ENCODE data around the gene PIANP.

DNA sequence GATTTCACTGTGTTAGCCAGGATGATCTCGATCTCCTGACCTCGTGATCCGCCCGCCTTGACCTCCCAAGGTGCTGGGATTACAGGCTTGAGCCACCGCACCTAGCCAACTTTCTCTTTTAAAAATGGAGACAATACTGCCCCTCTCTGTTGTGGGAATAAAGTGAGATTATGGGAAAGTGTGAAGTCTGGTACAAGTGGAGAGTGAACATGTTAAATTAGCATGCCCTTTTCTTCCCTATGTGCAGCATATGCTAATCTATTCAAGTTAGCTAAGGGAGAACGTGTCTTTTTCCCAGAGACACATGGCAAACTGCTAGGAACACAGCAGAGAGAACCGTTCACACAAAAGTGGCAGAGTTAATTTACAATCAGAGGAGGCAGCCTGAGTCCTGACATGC is 24.7 kb upstream of the PIANP start:
- TF ChIP-seq, protein P1, sequence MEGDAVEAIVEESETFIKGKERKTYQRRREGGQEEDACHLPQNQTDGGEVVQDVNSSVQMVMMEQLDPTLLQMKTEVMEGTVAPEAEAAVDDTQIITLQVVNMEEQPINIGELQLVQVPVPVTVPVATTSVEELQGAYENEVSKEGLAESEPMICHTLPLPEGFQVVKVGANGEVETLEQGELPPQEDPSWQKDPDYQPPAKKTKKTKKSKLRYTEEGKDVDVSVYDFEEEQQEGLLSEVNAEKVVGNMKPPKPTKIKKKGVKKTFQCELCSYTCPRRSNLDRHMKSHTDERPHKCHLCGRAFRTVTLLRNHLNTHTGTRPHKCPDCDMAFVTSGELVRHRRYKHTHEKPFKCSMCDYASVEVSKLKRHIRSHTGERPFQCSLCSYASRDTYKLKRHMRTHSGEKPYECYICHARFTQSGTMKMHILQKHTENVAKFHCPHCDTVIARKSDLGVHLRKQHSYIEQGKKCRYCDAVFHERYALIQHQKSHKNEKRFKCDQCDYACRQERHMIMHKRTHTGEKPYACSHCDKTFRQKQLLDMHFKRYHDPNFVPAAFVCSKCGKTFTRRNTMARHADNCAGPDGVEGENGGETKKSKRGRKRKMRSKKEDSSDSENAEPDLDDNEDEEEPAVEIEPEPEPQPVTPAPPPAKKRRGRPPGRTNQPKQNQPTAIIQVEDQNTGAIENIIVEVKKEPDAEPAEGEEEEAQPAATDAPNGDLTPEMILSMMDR (conservative IDR thresholded peaks at IDR 0.05), result no peak
- no peak for TF ChIP-seq ZFX (IDR thresholded peaks at IDR 0.05)
